Liver (tissue), 3 donors: ENCODE data around the gene SLC44A1.

ENCODE experiments used
- ATF3 ChIP-seq: IDR thresholded peaks from 2 replicates; pipeline ENCODE4 v1.6.1; 2016; ENCODE audit warnings: antibody characterized with exemption
- CTCF ChIP-seq: fragments of 150-350 bp; IDR thresholded peaks from 2 replicates; pipeline ENCODE4 v1.5.1; 2017; ENCODE audit warnings: improper control_type of control experiment, low read depth, low read length; ENCODE audit not compliant: missing input control
- EGR1 ChIP-seq, 2 donors: IDR thresholded peaks; 2 replicates each; pipeline ENCODE4 v1.6.1; 2016 to 2018; ENCODE audit warnings: antibody characterized with exemption in 2 of 2, low read depth in 2 of 2
- GABPA ChIP-seq, 2 donors: IDR thresholded peaks in 1 of 2; conservative IDR thresholded peaks in 1 of 2; 2 replicates each; pipeline ENCODE4 v1.6.1; 2016; ENCODE audit warnings: antibody characterized with exemption in 2 of 2, mild to moderate bottlenecking in 1 of 2, moderate library complexity in 1 of 2
- HNF4A ChIP-seq, 2 donors: conservative IDR thresholded peaks; 2 replicates each; pipeline ENCODE4 v1.6.1; 2016; ENCODE audit warnings: antibody characterized with exemption in 2 of 2, mild to moderate bottlenecking in 2 of 2
- JUND ChIP-seq, 2 donors: IDR thresholded peaks; 2 replicates each; pipeline ENCODE4 v1.6.1; 2016; ENCODE audit warnings: antibody characterized with exemption in 2 of 2
- MAX ChIP-seq: IDR thresholded peaks from 2 replicates; pipeline ENCODE4 v1.6.1; 2016; ENCODE audit warnings: antibody characterized with exemption
- NR2F2 ChIP-seq: IDR thresholded peaks from 2 replicates; pipeline ENCODE4 v1.6.1; 2016; ENCODE audit warnings: antibody characterized with exemption
- RAD21 ChIP-seq, 2 donors: IDR thresholded peaks; 2 replicates each; pipeline ENCODE4 v1.6.1; 2016; ENCODE audit warnings: antibody characterized with exemption in 2 of 2, mild to moderate bottlenecking in 2 of 2
- REST ChIP-seq: IDR thresholded peaks from 2 replicates; pipeline ENCODE4 v1.6.1; 2016; ENCODE audit warnings: antibody characterized with exemption, mild to moderate bottlenecking
- SP1 ChIP-seq: IDR thresholded peaks from 2 replicates; pipeline ENCODE4 v1.6.1; 2018; ENCODE audit warnings: antibody characterized with exemption, mild to moderate bottlenecking
- TAF1 ChIP-seq: conservative IDR thresholded peaks from 2 replicates; pipeline ENCODE4 v1.6.1; 2016; ENCODE audit warnings: antibody characterized with exemption, mild to moderate bottlenecking
- YY1 ChIP-seq: IDR thresholded peaks from 2 replicates; pipeline ENCODE4 v1.6.1; 2016; ENCODE audit warnings: antibody characterized with exemption, mild to moderate bottlenecking
- ZBTB33 ChIP-seq: IDR thresholded peaks from 2 replicates; pipeline ENCODE4 v1.6.1; 2016; ENCODE audit warnings: antibody characterized with exemption
- donor health status: healthy.
- donor health status: healthy.

DNA sequence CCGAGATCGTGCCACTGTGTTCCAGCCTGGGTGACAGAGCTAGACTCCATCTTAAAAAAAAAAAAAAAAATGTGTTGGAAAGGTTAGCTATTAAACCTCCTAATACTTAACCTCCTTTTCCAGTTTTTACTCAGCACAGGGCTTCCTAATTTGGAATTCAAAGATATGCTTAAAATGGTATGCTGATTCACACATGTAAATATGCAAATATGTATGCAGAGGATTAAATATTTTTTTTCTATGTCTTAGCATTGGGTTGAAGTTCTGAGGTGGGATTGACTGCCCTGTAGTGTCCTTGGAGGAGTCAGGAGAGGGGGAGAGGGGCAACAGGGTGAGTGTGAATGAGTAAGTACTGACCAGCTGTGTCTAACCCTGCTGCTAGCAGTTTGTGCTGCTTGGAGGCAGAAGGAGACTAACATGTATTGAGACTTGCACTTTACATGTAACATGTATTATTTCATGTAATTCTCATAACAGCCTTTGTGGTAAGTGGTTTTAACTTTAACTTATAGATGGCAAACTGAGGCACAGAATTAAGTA lies 63.2 kb downstream of the SLC44A1 start:
- TF ChIP-seq GABPA (IDR thresholded peaks at IDR 0.05 in 1 of 2, conservative IDR thresholded peaks at IDR 0.05 in 1 of 2) (no peak), CTCF (no peak), TAF1 (no peak), ATF3 (no peak), ZBTB33 (no peak), YY1 (no peak), REST (no peak), JUND (IDR thresholded peaks at IDR 0.05) (no peak), RAD21 (IDR thresholded peaks at IDR 0.05) (no peak), SP1 (no peak), MAX (no peak), HNF4A (conservative IDR thresholded peaks at IDR 0.05) (no peak), EGR1 (IDR thresholded peaks at IDR 0.05; ENCODE audit: low read depth in 2 of 2) (no peak), NR2F2 (no peak)
